ENCODE measurements around the gene AP1G2.
"Not testable (repeated sequence)": the region's sequence is repeated elsewhere in the genome, so short reads cannot be mapped to it uniquely, and the experiment has no call there.

DNA sequence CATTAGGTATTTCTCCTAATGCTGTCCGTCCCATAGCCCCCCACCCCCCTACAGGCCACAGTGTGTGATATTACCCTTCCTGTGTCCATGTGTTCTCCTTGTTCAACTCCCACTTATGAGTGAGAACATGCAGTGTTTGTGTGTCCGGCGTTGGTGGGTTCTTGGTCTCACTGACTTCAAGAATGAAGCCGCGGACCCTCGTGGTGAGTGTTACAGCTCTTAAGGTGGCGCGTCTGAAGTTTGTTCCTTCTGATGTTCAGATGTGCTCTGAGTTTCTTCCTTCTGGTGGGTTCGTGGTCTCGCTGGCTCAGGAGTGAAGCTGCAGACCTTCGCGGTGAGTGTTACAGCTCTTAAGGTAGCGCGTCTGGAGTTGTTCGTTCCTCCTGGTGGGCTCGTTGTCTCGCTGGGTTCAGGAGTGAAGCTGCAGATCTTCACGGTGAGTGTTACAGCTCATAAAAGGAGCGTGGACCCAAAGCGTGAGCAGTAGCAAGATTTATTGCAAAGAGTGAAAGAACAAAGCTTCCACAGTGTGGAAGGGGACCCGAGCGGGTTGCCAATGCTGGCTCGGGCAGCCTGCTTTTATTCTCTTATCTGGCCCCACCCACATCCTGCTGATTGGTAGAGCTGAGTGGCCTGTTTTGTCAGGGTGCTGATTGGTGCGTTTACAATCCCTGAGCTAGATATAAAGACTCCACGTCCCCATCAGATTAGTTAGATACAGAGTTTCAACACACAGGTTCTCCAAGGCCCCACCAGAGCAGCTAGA is 16.4 kb upstream of the AP1G2 start:
- TF ChIP-seq CTCF, POLR2A (IDR thresholded peaks at IDR 0.05): not testable (repeated sequence)
